Measurements from ENCODE around the gene ZNF695.
A peak's percentile ranks its signal among the peaks of the same experiment; 100 is the strongest.
"Not testable (repeated sequence)": the region's sequence is repeated elsewhere in the genome, so short reads cannot be mapped to it uniquely, and the experiment has no call there.

The ZNF695 gene

DNA sequence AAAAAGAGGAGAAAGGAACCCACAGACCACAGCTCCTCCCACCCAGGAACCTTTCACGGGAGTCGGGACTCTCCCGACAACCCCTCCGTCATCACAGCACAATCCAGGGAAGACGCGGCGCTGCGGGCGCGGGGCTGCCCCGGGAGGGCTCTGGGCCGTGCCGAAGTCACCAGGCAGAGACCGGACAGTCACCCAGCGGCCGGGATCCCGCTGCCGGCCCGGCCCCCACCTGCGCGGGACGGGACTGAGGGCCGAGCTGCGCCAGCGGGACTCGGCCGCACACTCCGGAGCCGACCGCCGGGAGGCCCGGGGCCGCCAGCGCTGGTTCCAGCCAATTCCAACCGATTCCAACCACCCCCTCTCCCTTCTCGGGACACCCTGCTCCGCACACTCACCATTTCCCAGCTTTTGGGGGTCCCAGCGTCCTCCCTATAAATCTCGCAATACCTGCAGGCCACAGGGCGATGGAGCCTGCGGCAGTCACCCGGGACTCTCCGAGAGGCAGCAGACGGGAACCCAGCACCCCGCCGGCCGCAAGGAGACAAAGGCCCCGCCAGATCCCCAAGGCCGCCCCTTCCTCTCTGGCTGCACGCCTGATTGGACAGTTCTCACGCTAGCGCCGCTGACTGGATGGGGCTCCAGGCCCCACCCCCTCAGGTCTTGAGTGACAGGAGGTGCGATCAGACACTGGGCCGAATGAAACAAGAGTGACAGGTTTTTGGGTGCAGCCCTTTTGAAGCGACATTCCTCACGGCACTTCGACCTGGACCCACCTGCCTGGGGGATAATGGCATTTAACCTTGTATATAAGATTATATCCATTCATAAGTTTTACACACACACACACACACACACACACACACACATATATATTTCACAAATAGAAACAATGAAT is at the start of gene ZNF695:
ZNF695 (minus strand) TSS at position 547 of the 895 bp plus-strand sequence; CDS start at position 398, 149 bp downstream.
- no peaks in the 10 kb centered on the region for H3K36me3 ChIP-seq (ENCODE audit: insufficient read depth, low read length)
- H3K9ac ChIP-seq (ENCODE audit: insufficient read length): peak within 1 kb of the TSS; percentile 83
- peak; percentile 75 for TF ChIP-seq POLR2AphosphoS5 (IDR thresholded peaks at IDR 0.05; ENCODE audit: borderline replicate concordance, low read depth, low read length)
- TF ChIP-seq FOXP2 (optimal IDR thresholded peaks at IDR 0.05; ENCODE audit: control extremely low read depth, extremely low read length, insufficient read depth): no peak
- no peak for TF ChIP-seq EZH2 (IDR thresholded peaks at IDR 0.05)
- H3K4me3 ChIP-seq: peak within 1 kb of the TSS; percentile 89
- no peaks in the 10 kb centered on the region for H3K9me3 ChIP-seq (ENCODE audit: low read depth, low read length)
- DNase-seq (ENCODE audit: low read depth, low spot score): peak; percentile 37
- H3K27ac ChIP-seq: no peak within 1 kb of the TSS

- no peak for TF ChIP-seq EZH2 (IDR thresholded peaks at IDR 0.05)
- TF ChIP-seq FOXP2 (optimal IDR thresholded peaks at IDR 0.05; ENCODE audit: control extremely low read depth, extremely low read length, insufficient read depth): no peak
- no peak for TF ChIP-seq POLR2AphosphoS5 (IDR thresholded peaks at IDR 0.05; ENCODE audit: borderline replicate concordance, low read depth, low read length)
- no peak for DNase-seq (ENCODE audit: low read depth, low spot score)
- Histone ChIP-seq H3K36me3 (ENCODE audit: insufficient read depth, low read length) (no peaks in the 10 kb centered on the region), H3K9ac (ENCODE audit: insufficient read length) (no peak overlapping the region), H3K27ac (no peak overlapping the region), H3K4me3 (no peak overlapping the region), H3K9me3 (ENCODE audit: low read depth, low read length) (peaks cover 18% of the 10 kb centered on the region; the same call in 1 of the 2 replicates)
These were observed 48.2 kb upstream of the ZNF695 start for GRCh38 chr1:247056071-247056470.

DNA sequence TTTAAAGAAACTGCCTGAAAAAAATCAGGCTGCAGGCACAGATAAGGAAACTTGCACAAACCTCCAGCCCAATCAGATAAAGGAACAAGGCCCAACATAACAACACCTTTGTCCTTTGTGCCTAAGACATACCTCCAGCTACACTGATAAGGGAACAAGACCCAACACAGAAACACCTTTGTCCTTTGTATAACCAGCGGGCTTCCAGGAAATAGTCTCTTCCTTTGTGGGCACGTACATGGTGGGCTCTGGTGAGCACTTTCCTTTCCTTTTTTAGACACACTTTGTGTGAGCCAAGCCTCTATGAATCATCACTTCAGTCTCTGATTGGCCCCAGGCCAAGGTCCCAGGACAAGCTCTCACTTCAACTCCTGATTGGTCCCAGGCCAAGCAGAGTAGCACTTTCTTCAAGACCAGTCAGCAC is 47.1 kb upstream of the ZNF695 start:
- Histone ChIP-seq H3K9ac (ENCODE audit: insufficient read length) (no peak overlapping the region), H3K4me3 (no peak overlapping the region), H3K9me3 (ENCODE audit: low read depth, low read length) (peaks cover 18% of the 10 kb centered on the region; the same call in 1 of the 2 replicates), H3K36me3 (ENCODE audit: insufficient read depth, low read length) (no peaks in the 10 kb centered on the region), H3K27ac (no peak overlapping the region)
- no peak for DNase-seq (ENCODE audit: low read depth, low spot score)
- TF ChIP-seq FOXP2 (optimal IDR thresholded peaks at IDR 0.05; ENCODE audit: control extremely low read depth, extremely low read length, insufficient read depth) (no peak), EZH2 (IDR thresholded peaks at IDR 0.05) (no peak), POLR2AphosphoS5 (IDR thresholded peaks at IDR 0.05; ENCODE audit: borderline replicate concordance, low read depth, low read length) (no peak)

GRCh38 chr1:247047702-247048101 is 39.8 kb upstream of the ZNF695 start:
- H3K27ac ChIP-seq: no peak overlapping the region
- peaks cover 7% of the 10 kb centered on the region; the same call in 1 of the 2 replicates for H3K9me3 ChIP-seq (ENCODE audit: low read depth, low read length)
- H3K9ac ChIP-seq (ENCODE audit: insufficient read length): no peak overlapping the region
- no peak for DNase-seq (ENCODE audit: low read depth, low spot score)
- H3K36me3 ChIP-seq (ENCODE audit: insufficient read depth, low read length): peaks cover 9% of the 10 kb centered on the region; the same call in 1 of the 2 replicates
- no peak overlapping the region for H3K4me3 ChIP-seq
- TF ChIP-seq EZH2 (IDR thresholded peaks at IDR 0.05) (no peak), FOXP2 (optimal IDR thresholded peaks at IDR 0.05; ENCODE audit: control extremely low read depth, extremely low read length, insufficient read depth) (no peak), POLR2AphosphoS5 (IDR thresholded peaks at IDR 0.05; ENCODE audit: borderline replicate concordance, low read depth, low read length) (no peak)

GRCh38 chr1:247047260-247047659 is 39.4 kb upstream of the ZNF695 start:
- Histone ChIP-seq H3K36me3 (ENCODE audit: insufficient read depth, low read length) (peaks cover 9% of the 10 kb centered on the region; the same call in 1 of the 2 replicates), H3K4me3 (no peak overlapping the region), H3K27ac (no peak overlapping the region), H3K9ac (ENCODE audit: insufficient read length) (no peak overlapping the region), H3K9me3 (ENCODE audit: low read depth, low read length) (peaks cover 11% of the 10 kb centered on the region; the same call in 1 of the 2 replicates)
- no peak for TF ChIP-seq FOXP2 (optimal IDR thresholded peaks at IDR 0.05; ENCODE audit: control extremely low read depth, extremely low read length, insufficient read depth)
- TF ChIP-seq EZH2 (IDR thresholded peaks at IDR 0.05): no peak
- TF ChIP-seq POLR2AphosphoS5 (IDR thresholded peaks at IDR 0.05; ENCODE audit: borderline replicate concordance, low read depth, low read length): no peak
- DNase-seq (ENCODE audit: low read depth, low spot score): no peak

- Histone ChIP-seq H3K36me3 (ENCODE audit: insufficient read depth, low read length) (peaks cover 27% of the 10 kb centered on the region), H3K4me3 (no peak overlapping the region), H3K9ac (ENCODE audit: insufficient read length) (no peak overlapping the region), H3K27ac (no peak overlapping the region), H3K9me3 (ENCODE audit: low read depth, low read length) (peaks cover 17% of the 10 kb centered on the region)
- TF ChIP-seq POLR2AphosphoS5 (IDR thresholded peaks at IDR 0.05; ENCODE audit: borderline replicate concordance, low read depth, low read length) (no peak), EZH2 (IDR thresholded peaks at IDR 0.05) (no peak), FOXP2 (optimal IDR thresholded peaks at IDR 0.05; ENCODE audit: control extremely low read depth, extremely low read length, insufficient read depth) (no peak)
- no peak for DNase-seq (ENCODE audit: low read depth, low spot score)
These were observed 35.5 kb upstream of the ZNF695 start for GRCh38 chr1:247043406-247043805.

DNA sequence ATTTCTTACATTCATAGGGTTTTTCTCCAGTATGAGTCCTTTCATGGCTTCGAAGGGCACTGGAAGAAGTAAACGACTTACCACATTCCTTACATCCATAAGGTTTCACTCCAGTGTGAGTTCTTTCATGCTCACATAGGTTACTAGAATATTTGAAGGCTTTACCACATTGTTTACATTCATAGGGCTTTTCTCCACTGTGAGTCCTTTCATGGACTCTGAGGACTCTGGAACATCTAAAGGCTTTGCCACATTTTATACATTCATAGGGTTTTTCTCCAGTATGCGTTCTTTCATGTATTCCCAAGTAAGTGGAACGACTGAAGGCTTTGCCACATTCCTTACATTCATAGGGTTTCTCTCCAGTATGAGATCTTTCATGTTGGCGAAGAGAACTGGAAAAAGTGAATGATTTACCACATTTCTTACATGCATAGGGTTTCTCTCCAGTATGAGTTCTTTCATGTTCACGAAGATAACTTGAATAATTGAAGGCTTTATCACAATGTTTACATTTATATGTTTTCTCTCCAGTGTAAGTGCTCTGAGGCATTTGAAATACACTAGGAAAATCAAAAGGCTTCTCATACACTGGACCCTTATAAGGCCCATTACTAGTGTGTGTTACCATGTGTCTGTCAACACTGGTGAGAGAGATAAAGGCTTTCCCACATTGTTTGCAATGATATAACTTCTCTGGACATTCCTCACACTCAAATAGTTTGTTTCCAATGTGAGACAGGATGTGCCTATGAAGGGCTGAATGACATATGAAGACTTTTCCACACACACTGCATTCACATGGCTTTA is 29.9 kb upstream of the ZNF695 start:
- Histone ChIP-seq H3K4me3 (no peak overlapping the region), H3K9me3 (ENCODE audit: low read depth, low read length) (peaks cover 35% of the 10 kb centered on the region)

DNA sequence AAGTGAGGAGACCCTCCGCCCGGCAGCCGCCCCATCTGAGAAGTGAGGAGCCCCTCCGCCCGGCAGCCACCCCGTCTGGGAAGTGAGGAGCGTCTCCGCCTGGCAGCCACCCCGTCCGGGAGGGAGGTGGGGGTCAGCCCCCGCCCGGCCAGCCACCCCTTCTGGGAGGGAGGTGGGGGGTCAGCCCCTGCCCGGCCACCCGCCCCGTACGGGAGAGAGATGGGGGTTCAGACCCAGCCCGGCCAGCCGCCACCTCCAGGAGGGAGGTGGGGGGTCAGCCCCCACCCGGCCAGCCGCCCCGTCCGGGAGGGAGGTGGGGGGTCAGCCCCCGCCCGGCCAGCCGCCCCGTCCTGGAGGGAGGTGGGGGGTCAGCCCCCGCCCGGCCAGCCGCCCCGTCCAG is 24.4 kb upstream of the ZNF695 start:
- peaks cover 12% of the 10 kb centered on the region for H3K9me3 ChIP-seq (ENCODE audit: low read depth, low read length)
- H3K9ac ChIP-seq (ENCODE audit: insufficient read length): not testable (repeated sequence)

More for the DNA sequence above, 29.9 kb upstream of the ZNF695 start:
- no peak for DNase-seq (ENCODE audit: low read depth, low spot score)
- no peak for TF ChIP-seq FOXP2 (optimal IDR thresholded peaks at IDR 0.05; ENCODE audit: control extremely low read depth, extremely low read length, insufficient read depth)
- TF ChIP-seq POLR2AphosphoS5 (IDR thresholded peaks at IDR 0.05; ENCODE audit: borderline replicate concordance, low read depth, low read length): no peak
- no peak for TF ChIP-seq EZH2 (IDR thresholded peaks at IDR 0.05)
- Histone ChIP-seq H3K27ac (no peak overlapping the region), H3K36me3 (ENCODE audit: insufficient read depth, low read length) (peaks cover 56% of the 10 kb centered on the region), H3K9ac (ENCODE audit: insufficient read length) (no peak overlapping the region)

DNA sequence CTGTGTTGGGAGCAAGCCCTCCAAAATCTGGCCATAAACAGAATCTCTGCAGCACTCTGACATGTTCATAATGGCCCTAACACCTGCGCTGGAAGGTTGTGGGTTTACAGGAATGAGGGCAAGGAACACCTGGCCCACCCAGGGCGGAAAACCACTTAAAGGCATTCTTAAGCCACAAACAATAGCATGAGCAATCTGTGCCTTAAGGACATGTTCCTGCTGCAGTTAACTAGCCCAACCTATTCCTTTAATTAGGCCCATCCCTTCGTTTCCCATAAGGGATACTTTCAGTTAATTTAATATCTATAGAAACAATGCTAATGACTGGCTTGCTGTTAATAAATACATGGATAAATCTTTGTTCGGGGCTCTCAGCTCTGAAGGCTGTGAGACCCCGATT is 16.8 kb upstream of the ZNF695 start:
- H3K4me3 ChIP-seq; H3K9me3 ChIP-seq (ENCODE audit: low read depth, low read length); H3K27ac ChIP-seq; H3K36me3 ChIP-seq (ENCODE audit: insufficient read depth, low read length); H3K9ac ChIP-seq (ENCODE audit: insufficient read length); DNase-seq (ENCODE audit: low read depth, low spot score): not testable (repeated sequence)

More for the DNA sequence above, 24.4 kb upstream of the ZNF695 start:
- peaks cover 27% of the 10 kb centered on the region for H3K36me3 ChIP-seq (ENCODE audit: insufficient read depth, low read length)
- not testable (repeated sequence) for DNase-seq (ENCODE audit: low read depth, low spot score); H3K27ac ChIP-seq; H3K4me3 ChIP-seq
